Measurements from ENCODE around the gene EFHC1.

EFHC1 gene

DNA sequence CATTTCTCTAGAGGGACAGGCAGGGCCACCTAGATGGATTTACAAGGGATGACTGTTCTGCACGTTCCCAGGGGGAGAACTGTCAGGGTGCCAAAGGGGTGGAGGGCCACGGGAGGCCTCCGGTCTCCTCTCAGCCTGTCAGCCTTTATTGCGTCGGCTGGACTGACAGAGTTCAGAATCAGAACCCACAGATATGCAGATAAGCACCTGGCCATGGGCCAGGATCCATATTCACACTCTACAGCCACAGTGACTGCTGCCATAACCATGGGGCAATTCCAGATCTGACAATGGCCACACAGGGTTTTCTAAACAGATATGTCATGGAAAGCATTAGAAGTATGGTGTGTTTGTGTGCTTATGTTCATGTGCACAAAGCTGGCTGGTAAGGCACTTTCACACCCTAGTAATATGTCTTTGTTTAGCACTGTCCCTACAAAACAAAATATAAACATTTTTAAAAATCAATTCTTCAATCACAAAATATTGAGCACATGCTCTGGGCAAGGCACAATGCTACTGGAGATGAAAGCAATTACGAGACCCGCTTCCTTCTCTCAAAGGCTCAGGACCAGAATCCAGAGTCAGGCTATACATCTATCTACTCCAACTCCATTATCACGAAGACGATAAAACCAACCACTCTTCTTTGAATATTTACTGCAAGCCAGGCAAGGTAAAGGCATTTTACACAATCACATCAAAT, 127.7 kb downstream of the EFHC1 start:
- no CpG with 5 or more reads among the region's 9 CpGs for WGBS, 2 donors (ENCODE audit: extremely low coverage in 2 of 2, insufficient read length in 2 of 2, insufficient replicate concordance in 1 of 2)
- Histone ChIP-seq H3K27ac (replicated peaks; ENCODE audit: low read length) (no peak overlapping the region), H2AK5ac (ENCODE audit: low read depth, low read length) (no peak overlapping the region)

DNA sequence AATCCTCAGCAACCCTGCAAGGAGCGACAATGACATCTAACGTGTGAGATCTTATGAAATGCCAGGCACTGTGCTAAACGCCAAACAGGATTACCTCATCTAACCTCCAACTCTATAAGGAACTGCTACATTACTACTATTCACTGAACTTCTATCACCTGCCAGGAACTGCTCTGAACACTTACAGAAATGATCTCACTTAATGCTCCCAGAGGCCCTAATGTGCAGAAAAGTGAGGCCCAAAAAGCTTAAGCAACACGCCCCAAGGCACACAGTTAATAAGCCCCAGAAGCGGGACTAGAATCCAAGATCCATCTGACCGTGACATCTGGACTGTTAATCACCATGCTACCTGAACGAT, 128.2 kb downstream of the EFHC1 start:
- H2AK5ac ChIP-seq (ENCODE audit: low read depth, low read length): no peak overlapping the region
- no peak overlapping the region for H2BK12ac ChIP-seq (ENCODE audit: low read length)
- no peak overlapping the region for H3K27ac ChIP-seq (replicated peaks; ENCODE audit: low read length)
- H4K91ac ChIP-seq (ENCODE audit: low read depth, low read length, poor library complexity): no peak overlapping the region
- no peak overlapping the region for H3K23ac ChIP-seq (ENCODE audit: low read depth, low read length, poor library complexity)
- H3K14ac ChIP-seq (ENCODE audit: low read length): no peak overlapping the region
- H3K4me1 ChIP-seq (ENCODE audit: control insufficient read depth in 2 of 2, insufficient read depth in 1 of 2, low read depth in 1 of 2, low read length in 2 of 2): peaks cover 25 to 37% of the 10 kb centered on the region in 2 donors
- H3K27me3 ChIP-seq (ENCODE audit: control insufficient read depth in 3 of 3, insufficient read depth in 3 of 3, low read depth in 1 of 3, low read length in 3 of 3): no peaks in the 10 kb centered on the region
- peaks cover 0 to 2% of the 10 kb centered on the region in 2 donors for H3K36me3 ChIP-seq (replicated peaks in 1 of 2; ENCODE audit: control insufficient read depth in 2 of 2, insufficient read depth in 2 of 2, low read length in 2 of 2)
- H2BK5ac ChIP-seq (ENCODE audit: low read length): no peak overlapping the region
- H3K4ac ChIP-seq (ENCODE audit: low read length): no peak overlapping the region
- H2BK15ac ChIP-seq (ENCODE audit: low read length): no peak overlapping the region
- H3K4me2 ChIP-seq (ENCODE audit: insufficient read depth, low read length, poor library complexity, severe bottlenecking): no peak overlapping the region
- H3K18ac ChIP-seq (ENCODE audit: low read length): no peak overlapping the region
- DNase-seq (ENCODE audit: low spot score): no peak
- H3K9ac ChIP-seq (ENCODE audit: low read depth, low read length, poor library complexity): no peak overlapping the region
- no peak overlapping the region for H2AFZ ChIP-seq (ENCODE audit: low read length)
- no peak overlapping the region for H2BK120ac ChIP-seq (ENCODE audit: low read depth, low read length)
- no peak overlapping the region for H4K8ac ChIP-seq (ENCODE audit: low read depth, low read length)
- H3K4me3 ChIP-seq (ENCODE audit: low read length in 2 of 2): no peak overlapping the region
- no peaks in the 10 kb centered on the region for H3K9me3 ChIP-seq (replicated peaks in 1 of 2; ENCODE audit: control insufficient read depth in 2 of 2, insufficient read depth in 1 of 2, low read depth in 1 of 2, low read length in 2 of 2)
- H3K79me1 ChIP-seq (ENCODE audit: low read depth, low read length): peaks cover 4% of the 10 kb centered on the region
- WGBS, 2 donors (ENCODE audit: extremely low coverage in 2 of 2, insufficient read length in 2 of 2, insufficient replicate concordance in 1 of 2): no CpG with 5 or more reads among the region's 7 CpGs

More for the DNA sequence above, 127.7 kb downstream of the EFHC1 start:
- Histone ChIP-seq H2BK5ac (ENCODE audit: low read length) (no peak overlapping the region), H2BK12ac (ENCODE audit: low read length) (no peak overlapping the region), H4K91ac (ENCODE audit: low read depth, low read length, poor library complexity) (no peak overlapping the region), H3K79me1 (ENCODE audit: low read depth, low read length) (peaks cover 4% of the 10 kb centered on the region), H2BK120ac (ENCODE audit: low read depth, low read length) (no peak overlapping the region), H3K27me3 (ENCODE audit: control insufficient read depth in 3 of 3, insufficient read depth in 3 of 3, low read depth in 1 of 3, low read length in 3 of 3) (no peaks in the 10 kb centered on the region), H3K36me3 (replicated peaks in 1 of 2; ENCODE audit: control insufficient read depth in 2 of 2, insufficient read depth in 2 of 2, low read length in 2 of 2) (peaks cover 0 to 2% of the 10 kb centered on the region in 2 donors), H2BK15ac (ENCODE audit: low read length) (no peak overlapping the region), H3K18ac (ENCODE audit: low read length) (no peak overlapping the region), H3K14ac (ENCODE audit: low read length) (no peak overlapping the region), H4K8ac (ENCODE audit: low read depth, low read length) (no peak overlapping the region), H3K23ac (ENCODE audit: low read depth, low read length, poor library complexity) (no peak overlapping the region), H3K9me3 (replicated peaks in 1 of 2; ENCODE audit: control insufficient read depth in 2 of 2, insufficient read depth in 1 of 2, low read depth in 1 of 2, low read length in 2 of 2) (no peaks in the 10 kb centered on the region), H3K4me1 (ENCODE audit: control insufficient read depth in 2 of 2, insufficient read depth in 1 of 2, low read depth in 1 of 2, low read length in 2 of 2) (peaks cover 25 to 35% of the 10 kb centered on the region in 2 donors), H3K4ac (ENCODE audit: low read length) (no peak overlapping the region), H3K4me3 (ENCODE audit: low read length in 2 of 2) (no peak overlapping the region), H3K4me2 (ENCODE audit: insufficient read depth, low read length, poor library complexity, severe bottlenecking) (no peak overlapping the region), H2AFZ (ENCODE audit: low read length) (no peak overlapping the region), H3K9ac (ENCODE audit: low read depth, low read length, poor library complexity) (no peak overlapping the region)
- no peak for DNase-seq (ENCODE audit: low spot score)

DNA sequence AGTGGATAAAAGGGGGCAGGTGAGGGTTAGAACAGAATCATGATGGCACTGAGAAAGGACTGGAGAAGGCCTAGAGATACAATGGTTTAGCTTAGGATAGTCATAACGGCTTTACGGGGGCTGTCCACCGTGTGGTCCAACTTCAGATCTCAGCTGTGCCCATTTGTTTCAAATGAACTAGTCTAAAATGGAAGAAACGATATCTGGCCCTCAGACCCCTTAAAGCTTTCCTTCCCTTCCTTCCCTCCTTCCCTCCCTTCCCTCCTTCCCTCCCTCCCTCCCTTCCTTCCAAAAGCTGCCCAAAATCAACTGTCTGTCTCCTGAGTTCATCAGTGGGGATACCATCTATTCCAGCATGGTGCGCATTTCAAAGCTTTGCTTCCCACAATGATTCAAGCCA, 128.9 kb downstream of the EFHC1 start:
- Histone ChIP-seq H3K4me3 (ENCODE audit: low read length in 2 of 2) (no peak overlapping the region), H3K9ac (ENCODE audit: low read depth, low read length, poor library complexity) (no peak overlapping the region)

DNA sequence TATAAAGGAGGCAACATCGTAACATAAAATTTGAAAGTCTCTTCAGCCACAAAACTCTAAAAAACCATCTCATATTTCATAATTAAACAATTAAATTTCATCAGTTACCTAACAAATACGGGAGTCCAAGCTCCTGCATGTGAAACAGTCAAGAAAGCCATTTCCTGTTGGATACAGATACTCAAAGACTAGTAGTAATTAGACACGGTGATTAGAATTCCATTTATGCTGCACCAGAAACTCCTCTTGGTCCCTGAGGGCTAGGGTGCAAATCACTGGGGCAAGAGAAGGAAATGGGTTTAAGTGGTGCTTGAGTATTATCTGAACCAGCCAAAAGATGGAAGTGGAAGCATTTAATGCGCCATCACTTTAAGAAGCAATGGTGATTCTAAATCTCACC, 129.3 kb downstream of the EFHC1 start:
- H3K9me3 ChIP-seq (replicated peaks in 1 of 2; ENCODE audit: control insufficient read depth in 2 of 2, insufficient read depth in 1 of 2, low read depth in 1 of 2, low read length in 2 of 2): no peaks in the 10 kb centered on the region
- H3K27ac ChIP-seq (replicated peaks; ENCODE audit: low read length): no peak overlapping the region
- H3K79me1 ChIP-seq (ENCODE audit: low read depth, low read length): peaks cover 4% of the 10 kb centered on the region
- H3K18ac ChIP-seq (ENCODE audit: low read length): no peak overlapping the region
- DNase-seq (ENCODE audit: low spot score): no peak
- H2BK12ac ChIP-seq (ENCODE audit: low read length): no peak overlapping the region
- H3K9ac ChIP-seq (ENCODE audit: low read depth, low read length, poor library complexity): no peak overlapping the region
- no peak overlapping the region for H3K4me2 ChIP-seq (ENCODE audit: insufficient read depth, low read length, poor library complexity, severe bottlenecking)
- H2BK15ac ChIP-seq (ENCODE audit: low read length): no peak overlapping the region
- H3K23ac ChIP-seq (ENCODE audit: low read depth, low read length, poor library complexity): no peak overlapping the region
- no peaks in the 10 kb centered on the region for H3K36me3 ChIP-seq (replicated peaks in 1 of 2; ENCODE audit: control insufficient read depth in 2 of 2, insufficient read depth in 2 of 2, low read length in 2 of 2)
- no peak overlapping the region for H3K4ac ChIP-seq (ENCODE audit: low read length)
- H3K4me1 ChIP-seq (ENCODE audit: control insufficient read depth in 2 of 2, insufficient read depth in 1 of 2, low read depth in 1 of 2, low read length in 2 of 2): peaks cover 15 to 34% of the 10 kb centered on the region in 2 donors
- 100% methylated on average over 1 of the region's 4 CpGs; no CpG with 5 or more reads in 1 of the 2 donors for WGBS, 2 donors (ENCODE audit: extremely low coverage in 2 of 2, insufficient read length in 2 of 2, insufficient replicate concordance in 1 of 2)
- H2BK5ac ChIP-seq (ENCODE audit: low read length): no peak overlapping the region
- H3K4me3 ChIP-seq (ENCODE audit: low read length in 2 of 2): no peak overlapping the region
- H3K14ac ChIP-seq (ENCODE audit: low read length): no peak overlapping the region
- H4K8ac ChIP-seq (ENCODE audit: low read depth, low read length): no peak overlapping the region
- H2AFZ ChIP-seq (ENCODE audit: low read length): no peak overlapping the region
- H2AK5ac ChIP-seq (ENCODE audit: low read depth, low read length): no peak overlapping the region
- no peak overlapping the region for H4K91ac ChIP-seq (ENCODE audit: low read depth, low read length, poor library complexity)
- H2BK120ac ChIP-seq (ENCODE audit: low read depth, low read length): no peak overlapping the region
- no peaks in the 10 kb centered on the region for H3K27me3 ChIP-seq (ENCODE audit: control insufficient read depth in 3 of 3, insufficient read depth in 3 of 3, low read depth in 1 of 3, low read length in 3 of 3)

More for the DNA sequence above, 128.9 kb downstream of the EFHC1 start:
- Histone ChIP-seq H2AFZ (ENCODE audit: low read length) (no peak overlapping the region), H3K14ac (ENCODE audit: low read length) (no peak overlapping the region), H3K4me1 (ENCODE audit: control insufficient read depth in 2 of 2, insufficient read depth in 1 of 2, low read depth in 1 of 2, low read length in 2 of 2) (peaks cover 19 to 37% of the 10 kb centered on the region in 2 donors), H4K8ac (ENCODE audit: low read depth, low read length) (no peak overlapping the region), H2BK12ac (ENCODE audit: low read length) (no peak overlapping the region), H2BK5ac (ENCODE audit: low read length) (no peak overlapping the region), H3K4ac (ENCODE audit: low read length) (no peak overlapping the region), H3K18ac (ENCODE audit: low read length) (no peak overlapping the region), H3K79me1 (ENCODE audit: low read depth, low read length) (peaks cover 4% of the 10 kb centered on the region), H3K23ac (ENCODE audit: low read depth, low read length, poor library complexity) (no peak overlapping the region), H3K9me3 (replicated peaks in 1 of 2; ENCODE audit: control insufficient read depth in 2 of 2, insufficient read depth in 1 of 2, low read depth in 1 of 2, low read length in 2 of 2) (no peaks in the 10 kb centered on the region), H2AK5ac (ENCODE audit: low read depth, low read length) (no peak overlapping the region), H3K27me3 (ENCODE audit: control insufficient read depth in 3 of 3, insufficient read depth in 3 of 3, low read depth in 1 of 3, low read length in 3 of 3) (no peaks in the 10 kb centered on the region), H4K91ac (ENCODE audit: low read depth, low read length, poor library complexity) (no peak overlapping the region), H3K27ac (replicated peaks; ENCODE audit: low read length) (no peak overlapping the region), H3K36me3 (replicated peaks in 1 of 2; ENCODE audit: control insufficient read depth in 2 of 2, insufficient read depth in 2 of 2, low read length in 2 of 2) (peaks cover 0 to 2% of the 10 kb centered on the region in 2 donors), H3K4me2 (ENCODE audit: insufficient read depth, low read length, poor library complexity, severe bottlenecking) (no peak overlapping the region), H2BK15ac (ENCODE audit: low read length) (no peak overlapping the region), H2BK120ac (ENCODE audit: low read depth, low read length) (no peak overlapping the region)
- no peak for DNase-seq (ENCODE audit: low spot score)
- WGBS, 2 donors (ENCODE audit: extremely low coverage in 2 of 2, insufficient read length in 2 of 2, insufficient replicate concordance in 1 of 2): no CpG with 5 or more reads among the region's 5 CpGs
